OCI-LY7 (cell line): ENCODE measurements around the gene BST1. TPM values are rescaled to one million over a fixed set of nuclear protein-coding genes. Genes with fewer than 3 reads are reported as not detected.
A peak's percentile ranks its signal among the peaks of the same experiment; 100 is the strongest.

Experiments used
- BruUV-seq: library from RNA; stranded (reverse); fragments of 400-500 nt; replicated peaks from 2 replicates; lab custom pipeline; 2021; lab: Mats Ljungman, UMichigan
- CTCF ChIA-PET: fragments of 300-600 bp; sonication (Branson Sonifier 250); formaldehyde crosslinking; loops from one replicate; lab custom pipeline; 2022; ENCODE audit warnings: antibody characterized with exemption; ENCODE audit not compliant: unreplicated experiment; lab: Charles Lee
- POLR2A ChIA-PET: fragments of 300-600 bp; sonication (Branson Sonifier 250); formaldehyde crosslinking; loops from one replicate; lab custom pipeline; 2022; ENCODE audit warnings: antibody characterized with exemption; lab: Charles Lee
- DNase-seq: peaks from one replicate; pipeline ENCODE4 v3.0.0-alpha.2; 2015; ENCODE audit warnings: low spot score
- H2AFZ ChIP-seq: fragments of 200-600 bp; sonication (generic), shearing (Covaris generic); 2 replicates; pipeline ENCODE4 v1.6.1; 2014; ENCODE audit warnings: mild to moderate bottlenecking, antibody characterized with exemption, low read length, moderate library complexity
- H3K27ac ChIP-seq: fragments of 200-600 bp; sonication (generic); 2 replicates; pipeline ENCODE4 v1.5.1; 2014; ENCODE audit warnings: mixed run types, low read depth, mild to moderate bottlenecking, moderate library complexity, low read length, inconsistent platforms; ENCODE audit not compliant: poor library complexity, severe bottlenecking
- H3K36me3 ChIP-seq: fragments of 200-600 bp; sonication (generic); 2 replicates; pipeline ENCODE4 v1.6.1; 2014; ENCODE audit warnings: mild to moderate bottlenecking, antibody characterized with exemption, low read length, moderate library complexity, mixed read lengths; ENCODE audit not compliant: insufficient read depth
- H3K4me1 ChIP-seq: fragments of 200-600 bp; sonication (generic); 2 replicates; pipeline ENCODE4 v1.5.1; 2014; ENCODE audit warnings: mild to moderate bottlenecking, low read length; ENCODE audit not compliant: insufficient read depth, poor library complexity, severe bottlenecking
- H3K4me2 ChIP-seq: fragments of 200-600 bp; sonication (generic); 2 replicates; pipeline ENCODE4 v1.6.1; 2014; ENCODE audit warnings: mild to moderate bottlenecking, low read length
- H3K4me3 ChIP-seq: fragments of 200-600 bp; sonication (generic); 2 replicates; pipeline ENCODE4 v1.5.1; 2014; ENCODE audit warnings: mild to moderate bottlenecking, low read depth, low read length; ENCODE audit not compliant: poor library complexity, severe bottlenecking
- H3K79me2 ChIP-seq: fragments of 200-600 bp; sonication (generic); 2 replicates; pipeline ENCODE4 v1.6.1; 2016; ENCODE audit warnings: low read depth, mild to moderate bottlenecking, low read length, moderate library complexity, mixed read lengths; ENCODE audit not compliant: insufficient read depth
- H3K9me2 ChIP-seq: fragments of 200-600 bp; sonication (generic); 2 replicates; pipeline ENCODE4 v1.6.1; 2016; ENCODE audit warnings: mild to moderate bottlenecking, low read length, mixed read lengths; ENCODE audit not compliant: insufficient read depth
- H3K9me3 ChIP-seq: fragments of 200-600 bp; sonication (generic); 2 replicates; pipeline ENCODE4 v1.6.1; 2014; ENCODE audit warnings: mild to moderate bottlenecking, mixed run types, low read length, mixed read lengths
- H4K20me1 ChIP-seq: fragments of 200-600 bp; sonication (generic); 2 replicates; pipeline ENCODE4 v1.6.1; 2014; ENCODE audit warnings: mild to moderate bottlenecking, antibody characterized with exemption, low read length, moderate library complexity, mixed read lengths; ENCODE audit not compliant: insufficient read depth
- CTCF ChIP-seq: fragments of 200-600 bp; sonication (generic); conservative IDR thresholded peaks from 2 replicates; pipeline ENCODE4 v1.5.1; 2014; ENCODE audit warnings: mild to moderate bottlenecking, antibody characterized with exemption, low read length, moderate library complexity, mixed read lengths
- EZH2phosphoT487 ChIP-seq: fragments of 200-600 bp; sonication (generic); IDR thresholded peaks from 2 replicates; pipeline ENCODE4 v1.6.1; 2018; ENCODE audit warnings: low read depth, borderline replicate concordance, mild to moderate bottlenecking, mixed run types, antibody characterized with exemption, low read length, moderate library complexity, mixed read lengths
- intact Hi-C: fragments of 100-400 bp; cut with micrococcal nuclease; formaldehyde crosslinking; loops from one replicate; pipeline ENCODE4 v1.10.0; 2022; ENCODE audit not compliant: unreplicated experiment
- total RNA-seq, 2 experiments: library from RNA; depleted of rRNA in 1 of 2; stranded (reverse); fragments of >200 nt in 1 of 2; shearing (Covaris generic) in 1 of 2; gene quantifications; 2 replicates each; pipeline ENCODE4 v1.2.3, GENCODE V29; 2014 to 2022

The BST1 gene
- total RNA-seq, 2 experiments from 2014 or later = 0.21 to 0.50 TPM

GRCh38 chr4:15706646-15707362 is 3.9 kb downstream of the BST1 start:
- no peaks in the 10 kb centered on the region for H3K9me2 ChIP-seq
- no peak overlapping the region for H3K27ac ChIP-seq
- CTCF ChIA-PET = no interaction called here
- no peaks in the 10 kb centered on the region for H3K36me3 ChIP-seq
- POLR2A ChIA-PET = no interaction called here
- H2AFZ ChIP-seq = peak overlapping the region; percentile 67; the same call in 1 of the 2 replicates
- H3K9me3 ChIP-seq = no peaks in the 10 kb centered on the region
- DNase-seq = no peak
- no peaks in the 10 kb centered on the region for H4K20me1 ChIP-seq
- TF ChIP-seq EZH2phosphoT487 (no peak), CTCF (no peak)
- no peak overlapping the region for H3K4me3 ChIP-seq
- intact Hi-C loops = no loop called here
- peaks cover 6% of the 10 kb centered on the region for H3K4me1 ChIP-seq
- BruUV-seq = no TSS peak
- H3K4me2 ChIP-seq = no peak overlapping the region
- no peaks in the 10 kb centered on the region for H3K79me2 ChIP-seq

GRCh38 chr4:15707363-15707715 is 4.5 kb downstream of the BST1 start:
- H3K36me3 ChIP-seq = no peaks in the 10 kb centered on the region
- H3K4me1 ChIP-seq = peaks cover 6% of the 10 kb centered on the region
- H4K20me1 ChIP-seq = no peaks in the 10 kb centered on the region
- no peak for DNase-seq
- H2AFZ ChIP-seq = no peak overlapping the region
- no peaks in the 10 kb centered on the region for H3K79me2 ChIP-seq
- ChIA-PET CTCF (no interaction called here), POLR2A (no interaction called here)
- TF ChIP-seq CTCF = no peak
- no peak for TF ChIP-seq EZH2phosphoT487
- no TSS peak for BruUV-seq
- no peaks in the 10 kb centered on the region for H3K9me3 ChIP-seq
- H3K4me3 ChIP-seq = no peak overlapping the region
- no peak overlapping the region for H3K27ac ChIP-seq
- no peak overlapping the region for H3K4me2 ChIP-seq
- intact Hi-C loops = no loop called here
- H3K9me2 ChIP-seq = no peaks in the 10 kb centered on the region

GRCh38 chr4:15711762-15712161 is 8.9 kb downstream of the BST1 start:
- no peaks in the 10 kb centered on the region for H3K36me3 ChIP-seq
- TF ChIP-seq EZH2phosphoT487 = no peak
- no peak for TF ChIP-seq CTCF
- no peak overlapping the region for H3K27ac ChIP-seq
- CTCF ChIA-PET = no interaction called here
- H3K4me1 ChIP-seq = peaks cover 2% of the 10 kb centered on the region
- no peaks in the 10 kb centered on the region for H4K20me1 ChIP-seq
- H2AFZ ChIP-seq = no peak overlapping the region
- H3K9me2 ChIP-seq = no peaks in the 10 kb centered on the region
- no peaks in the 10 kb centered on the region for H3K9me3 ChIP-seq
- DNase-seq = no peak
- H3K79me2 ChIP-seq = no peaks in the 10 kb centered on the region
- no peak overlapping the region for H3K4me2 ChIP-seq
- POLR2A ChIA-PET = interaction anchor here (0.5 to 1.6 kb wide), 6 partner anchors 9 to 103 kb away, joined by 3 to 6 read pairs (median 4); no protein-coding TSS in a partner anchor
- no peak overlapping the region for H3K4me3 ChIP-seq
- no TSS peak for BruUV-seq
- intact Hi-C loops = no loop called here
